GM12874 (cell line): ENCODE data around the gene SULT1C2.

Experiments used
- TF ChIP-seq, protein P1 (sequence below): IDR thresholded peaks from 2 replicates; pipeline ENCODE4 v1.5.1; 2011; ENCODE audit warnings: low read depth, mild to moderate bottlenecking, control low read depth, low read length, moderate library complexity; ENCODE audit not compliant: insufficient read depth

Gene SULT1C2

DNA sequence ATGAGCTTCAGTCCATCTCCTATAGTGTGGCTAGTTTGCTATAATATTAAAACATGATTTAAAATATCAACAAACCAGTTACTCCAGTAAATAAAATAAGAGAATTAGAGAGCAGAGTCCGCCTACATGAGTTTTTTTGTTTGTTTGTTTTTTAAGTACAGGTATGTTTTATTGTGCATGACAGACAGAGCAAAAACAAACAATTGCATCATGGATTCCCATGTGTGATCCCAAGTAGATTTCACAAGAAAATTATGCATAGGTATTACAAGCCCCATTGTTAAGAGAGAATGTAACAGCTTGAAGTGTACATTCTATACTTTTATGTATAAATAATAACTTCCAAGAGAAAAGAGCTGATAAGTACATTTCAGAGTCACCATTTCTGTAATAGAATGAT lies 27.9 kb upstream of the SULT1C2 start:
- TF ChIP-seq, protein P1, sequence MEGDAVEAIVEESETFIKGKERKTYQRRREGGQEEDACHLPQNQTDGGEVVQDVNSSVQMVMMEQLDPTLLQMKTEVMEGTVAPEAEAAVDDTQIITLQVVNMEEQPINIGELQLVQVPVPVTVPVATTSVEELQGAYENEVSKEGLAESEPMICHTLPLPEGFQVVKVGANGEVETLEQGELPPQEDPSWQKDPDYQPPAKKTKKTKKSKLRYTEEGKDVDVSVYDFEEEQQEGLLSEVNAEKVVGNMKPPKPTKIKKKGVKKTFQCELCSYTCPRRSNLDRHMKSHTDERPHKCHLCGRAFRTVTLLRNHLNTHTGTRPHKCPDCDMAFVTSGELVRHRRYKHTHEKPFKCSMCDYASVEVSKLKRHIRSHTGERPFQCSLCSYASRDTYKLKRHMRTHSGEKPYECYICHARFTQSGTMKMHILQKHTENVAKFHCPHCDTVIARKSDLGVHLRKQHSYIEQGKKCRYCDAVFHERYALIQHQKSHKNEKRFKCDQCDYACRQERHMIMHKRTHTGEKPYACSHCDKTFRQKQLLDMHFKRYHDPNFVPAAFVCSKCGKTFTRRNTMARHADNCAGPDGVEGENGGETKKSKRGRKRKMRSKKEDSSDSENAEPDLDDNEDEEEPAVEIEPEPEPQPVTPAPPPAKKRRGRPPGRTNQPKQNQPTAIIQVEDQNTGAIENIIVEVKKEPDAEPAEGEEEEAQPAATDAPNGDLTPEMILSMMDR: no peak

DNA sequence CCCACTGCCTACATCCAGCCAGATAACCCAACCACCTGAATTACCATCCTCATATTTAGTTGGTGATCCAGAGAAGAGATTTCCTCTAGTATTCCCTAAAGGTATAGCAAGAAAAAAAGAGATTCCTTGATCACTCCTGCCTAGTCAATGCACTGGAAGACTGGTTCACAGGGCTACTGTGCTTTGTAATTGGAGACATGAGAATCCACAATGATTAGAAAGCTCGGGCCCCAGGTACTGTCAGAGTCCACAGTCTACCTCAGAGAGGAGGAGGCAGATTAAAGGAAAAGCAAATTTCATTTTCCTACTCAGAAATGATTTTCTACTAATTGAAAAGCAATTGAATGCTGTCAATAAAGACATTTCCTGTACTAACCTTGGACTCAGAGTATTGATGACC lies 26.7 kb upstream of the SULT1C2 start:
- TF ChIP-seq, protein P1: no peak

DNA sequence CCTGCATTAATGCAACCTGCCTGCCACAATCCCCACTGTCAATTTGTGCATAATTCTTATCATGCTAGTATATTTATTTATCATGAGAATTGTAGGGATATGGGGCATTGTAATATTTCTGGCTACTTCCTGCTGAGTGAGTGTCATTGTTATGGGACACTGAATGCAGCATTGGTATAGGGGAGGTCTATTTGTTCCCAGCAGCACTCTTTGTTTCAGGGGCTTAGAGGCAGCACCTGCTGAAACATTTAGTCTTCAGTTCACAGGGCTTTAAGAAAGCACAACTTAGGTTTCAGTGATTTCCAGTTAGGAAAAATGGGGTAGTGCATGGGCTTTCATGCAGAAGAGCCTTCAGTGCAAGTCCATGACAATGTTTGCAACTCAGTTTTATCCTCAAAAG lies 25.3 kb upstream of the SULT1C2 start:
- TF ChIP-seq, protein P1: no peak

DNA sequence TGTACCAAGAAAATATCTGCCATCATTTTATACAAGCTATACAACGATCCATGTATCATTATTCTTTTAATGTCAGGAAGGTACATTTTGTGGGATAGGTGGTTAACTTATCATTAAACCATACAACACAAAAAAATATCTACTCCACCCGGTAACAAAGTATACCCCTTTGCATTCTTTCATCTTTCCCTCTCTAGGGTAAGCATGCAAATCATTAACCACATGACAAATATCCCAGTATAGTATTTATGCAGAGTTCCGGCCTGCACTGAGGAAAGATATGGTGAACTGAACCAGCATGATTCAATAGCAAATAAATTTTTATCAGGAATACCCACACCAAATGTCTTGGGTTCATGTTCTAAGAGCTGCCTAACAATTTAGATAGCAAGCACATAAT lies 22.5 kb upstream of the SULT1C2 start:
- TF ChIP-seq, protein P1: no peak

DNA sequence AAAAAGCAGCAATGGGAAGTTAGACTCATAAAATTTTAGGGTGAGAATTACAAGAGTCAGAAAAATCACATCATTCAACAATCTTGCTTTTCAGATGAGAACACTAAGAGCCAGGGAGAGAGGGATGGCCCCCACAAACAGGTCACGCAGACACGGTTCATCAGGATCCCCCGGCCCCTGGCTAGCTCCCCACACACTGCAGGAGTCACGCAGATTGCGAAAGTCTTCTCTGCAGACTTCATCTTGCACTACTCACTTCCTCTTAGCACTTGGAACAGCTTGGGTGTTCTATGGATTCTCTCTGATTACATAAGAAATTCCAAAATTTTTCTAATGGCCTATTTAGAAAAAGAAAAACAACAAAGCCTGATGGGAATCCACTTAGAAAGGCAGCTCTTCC lies 21.6 kb upstream of the SULT1C2 start:
- TF ChIP-seq, protein P1: no peak

DNA sequence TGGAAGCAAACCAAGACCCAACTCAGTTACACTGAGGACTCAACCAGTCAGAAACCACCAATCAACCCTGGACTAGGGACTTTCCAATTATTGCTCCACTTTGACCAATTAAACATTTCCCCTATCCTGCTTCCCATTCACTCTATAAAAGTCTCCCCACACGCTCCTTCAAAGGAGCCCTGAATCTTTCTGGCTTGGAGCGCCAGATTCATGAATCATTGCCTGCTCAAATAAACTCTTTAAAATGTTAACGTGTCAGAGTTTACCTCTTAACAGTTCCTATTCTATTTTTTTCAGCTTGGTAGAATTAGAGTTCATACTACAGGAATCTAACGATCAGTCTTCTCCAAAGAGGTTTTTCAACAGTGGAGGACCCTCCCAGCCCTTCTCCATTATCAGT lies 20.7 kb upstream of the SULT1C2 start:
- TF ChIP-seq, protein P1: no peak

DNA sequence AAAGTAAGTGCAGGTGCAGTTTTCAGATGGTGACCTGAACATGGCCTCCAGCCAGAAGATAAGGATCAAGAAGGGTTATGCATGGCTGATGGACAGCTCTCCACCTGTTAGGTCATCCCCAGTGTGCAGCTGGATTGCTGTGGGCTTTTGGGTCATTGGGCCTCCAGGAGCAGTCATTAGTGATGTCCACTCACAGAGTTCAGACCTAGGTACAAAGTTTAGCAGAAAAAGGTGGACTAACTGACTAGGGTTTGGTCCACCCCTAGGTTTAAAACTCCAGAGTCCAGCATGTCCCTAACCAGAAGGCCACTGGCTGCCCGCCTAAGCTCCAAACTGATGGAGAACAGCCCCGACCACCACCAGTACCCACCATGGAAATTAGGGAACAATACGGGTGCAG lies 18.3 kb upstream of the SULT1C2 start:
- TF ChIP-seq, protein P1: no peak
